Measurements from ENCODE around the gene ANKRD61. TPM values are rescaled to one million over a fixed set of nuclear protein-coding genes. Genes with fewer than 3 reads are reported as not detected.
"Not testable (repeated sequence)": the region's sequence is repeated elsewhere in the genome, so short reads cannot be mapped to it uniquely, and the experiment has no call there.

ANKRD61 gene
- total RNA-seq, 1 donor from 2014 or later = not detected

DNA sequence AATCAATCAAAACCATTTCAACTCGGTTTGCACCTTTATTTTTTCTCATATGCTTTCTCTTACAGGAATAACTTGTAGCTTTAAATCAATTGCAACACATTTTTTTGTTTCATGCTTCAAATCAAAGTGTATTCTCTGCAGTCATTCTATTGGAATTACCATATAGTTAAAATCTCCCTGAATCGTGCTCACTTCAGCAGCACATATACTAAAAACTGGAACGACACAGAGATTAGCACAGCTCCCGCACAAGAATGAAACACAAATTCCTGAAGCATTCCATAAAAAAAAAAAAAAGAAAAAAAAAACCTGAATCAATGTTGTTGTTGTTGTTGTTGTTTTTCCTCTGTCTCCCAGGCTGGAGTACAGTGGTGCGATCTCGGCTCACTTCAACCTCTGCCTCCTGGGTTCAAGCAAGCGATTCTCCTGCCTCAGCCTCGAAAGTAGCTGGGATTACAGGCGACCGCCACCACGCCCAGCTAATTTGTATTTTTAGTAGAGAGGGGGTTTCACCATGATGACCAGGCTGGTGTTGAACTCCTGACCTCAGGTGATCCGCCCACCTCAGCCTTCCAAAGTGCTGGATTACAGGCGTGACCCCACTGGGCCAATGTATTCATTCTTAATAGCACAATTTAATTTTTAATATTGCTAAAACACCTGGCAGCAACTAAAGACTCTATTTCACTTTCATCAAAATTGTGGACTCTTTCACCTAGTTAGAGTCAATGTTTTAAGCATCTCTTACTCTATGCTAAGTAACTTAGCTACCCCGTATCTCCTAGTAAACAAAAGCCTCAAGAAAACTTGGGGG is 26.3 kb downstream of the ANKRD61 start:
- no peaks in the 10 kb centered on the region for H3K9me3 Mint-ChIP-seq (ENCODE audit: unreplicated experiment)
- H3K27ac Mint-ChIP-seq (ENCODE audit: unreplicated experiment) = peak overlapping the region; percentile 87
- peaks cover 13% of the 10 kb centered on the region for H3K36me3 Mint-ChIP-seq (ENCODE audit: unreplicated experiment)
- no peak for TF ChIP-seq CTCF (IDR thresholded peaks at IDR 0.05)
- DNase-seq (ENCODE audit: extremely low spot score, unreplicated experiment) = no peak
- peak overlapping the region; percentile 93 for H3K4me3 Mint-ChIP-seq (ENCODE audit: unreplicated experiment)
- H3K27me3 Mint-ChIP-seq (ENCODE audit: unreplicated experiment) = no peaks in the 10 kb centered on the region
- H3K4me1 Mint-ChIP-seq (ENCODE audit: unreplicated experiment) = peaks cover 25% of the 10 kb centered on the region

DNA sequence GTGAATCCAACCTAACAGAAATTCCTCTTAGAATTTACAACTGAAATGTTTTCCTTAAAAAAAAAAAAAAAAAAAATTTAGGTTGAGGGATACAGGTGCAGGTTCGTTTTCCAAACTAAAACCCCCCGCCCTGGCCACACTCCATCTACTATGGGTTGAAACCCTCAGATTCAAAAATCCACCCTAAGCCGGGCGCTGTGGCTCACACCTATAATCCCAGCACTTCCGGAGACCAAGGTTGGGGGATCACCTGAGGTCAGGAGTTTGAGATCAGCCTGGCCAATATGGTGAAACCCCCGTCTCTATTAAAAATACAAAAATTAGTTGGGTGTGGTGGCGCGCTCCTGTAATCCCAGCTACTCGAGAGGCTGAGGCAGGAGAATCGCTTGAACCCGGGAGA is 28.8 kb downstream of the ANKRD61 start:
- peak overlapping the region; percentile 97 for H3K27ac Mint-ChIP-seq (ENCODE audit: unreplicated experiment)
- not testable (repeated sequence) for DNase-seq (ENCODE audit: extremely low spot score, unreplicated experiment); H3K27me3 Mint-ChIP-seq (ENCODE audit: unreplicated experiment); H3K36me3 Mint-ChIP-seq (ENCODE audit: unreplicated experiment); H3K9me3 Mint-ChIP-seq (ENCODE audit: unreplicated experiment)
- peaks cover 25% of the 10 kb centered on the region for H3K4me1 Mint-ChIP-seq (ENCODE audit: unreplicated experiment)
- H3K4me3 Mint-ChIP-seq (ENCODE audit: unreplicated experiment) = peak overlapping the region; percentile 93

- no peaks in the 10 kb centered on the region for H3K27me3 Mint-ChIP-seq (ENCODE audit: unreplicated experiment)
- no peak overlapping the region for H3K4me3 Mint-ChIP-seq (ENCODE audit: unreplicated experiment)
- H3K27ac Mint-ChIP-seq (ENCODE audit: unreplicated experiment) = no peak overlapping the region
- H3K9me3 Mint-ChIP-seq (ENCODE audit: unreplicated experiment) = no peaks in the 10 kb centered on the region
- DNase-seq (ENCODE audit: extremely low spot score, unreplicated experiment) = no peak
- H3K36me3 Mint-ChIP-seq (ENCODE audit: unreplicated experiment) = no peaks in the 10 kb centered on the region
- TF ChIP-seq CTCF (IDR thresholded peaks at IDR 0.05) = no peak
- no peaks in the 10 kb centered on the region for H3K4me1 Mint-ChIP-seq (ENCODE audit: unreplicated experiment)
Observed at GRCh38 chr7:6071406-6071805, 40.2 kb downstream of the ANKRD61 start.

- DNase-seq (ENCODE audit: extremely low spot score, unreplicated experiment) = no peak
- TF ChIP-seq CTCF (IDR thresholded peaks at IDR 0.05) = no peak
- H3K4me1 Mint-ChIP-seq (ENCODE audit: unreplicated experiment) = peaks cover 7% of the 10 kb centered on the region
- no peaks in the 10 kb centered on the region for H3K27me3 Mint-ChIP-seq (ENCODE audit: unreplicated experiment)
- no peaks in the 10 kb centered on the region for H3K36me3 Mint-ChIP-seq (ENCODE audit: unreplicated experiment)
- no peak overlapping the region for H3K27ac Mint-ChIP-seq (ENCODE audit: unreplicated experiment)
- no peak overlapping the region for H3K4me3 Mint-ChIP-seq (ENCODE audit: unreplicated experiment)
- H3K9me3 Mint-ChIP-seq (ENCODE audit: unreplicated experiment) = no peaks in the 10 kb centered on the region
Observed at GRCh38 chr7:6074612-6075380, 43.6 kb downstream of the ANKRD61 start.

DNA sequence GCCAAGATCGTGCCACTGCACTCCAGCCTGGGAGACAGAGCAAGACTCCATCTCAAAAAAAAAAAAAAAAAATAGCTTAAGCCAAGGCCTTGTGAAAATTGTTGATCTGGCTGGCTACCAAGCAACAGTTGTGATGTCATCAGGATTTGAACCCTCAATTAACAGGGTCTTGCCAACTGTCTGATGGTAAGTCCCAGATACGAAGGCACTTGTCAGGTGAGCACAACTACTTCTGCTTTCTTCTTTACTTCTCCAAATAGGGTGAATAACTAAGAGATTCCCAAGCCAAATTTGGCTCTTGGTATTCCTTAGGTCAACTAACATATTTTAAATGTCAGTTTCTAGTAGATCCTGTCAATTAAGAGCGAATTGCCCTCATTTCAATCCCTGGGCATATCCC is 47.4 kb downstream of the ANKRD61 start:
- Mint-ChIP-seq H3K27me3 (ENCODE audit: unreplicated experiment) (no peaks in the 10 kb centered on the region), H3K36me3 (ENCODE audit: unreplicated experiment) (no peaks in the 10 kb centered on the region), H3K4me3 (ENCODE audit: unreplicated experiment) (no peak overlapping the region), H3K9me3 (ENCODE audit: unreplicated experiment) (no peaks in the 10 kb centered on the region), H3K4me1 (ENCODE audit: unreplicated experiment) (peaks cover 17% of the 10 kb centered on the region), H3K27ac (ENCODE audit: unreplicated experiment) (no peak overlapping the region)
- DNase-seq (ENCODE audit: extremely low spot score, unreplicated experiment) = no peak
- no peak for TF ChIP-seq CTCF (IDR thresholded peaks at IDR 0.05)

DNA sequence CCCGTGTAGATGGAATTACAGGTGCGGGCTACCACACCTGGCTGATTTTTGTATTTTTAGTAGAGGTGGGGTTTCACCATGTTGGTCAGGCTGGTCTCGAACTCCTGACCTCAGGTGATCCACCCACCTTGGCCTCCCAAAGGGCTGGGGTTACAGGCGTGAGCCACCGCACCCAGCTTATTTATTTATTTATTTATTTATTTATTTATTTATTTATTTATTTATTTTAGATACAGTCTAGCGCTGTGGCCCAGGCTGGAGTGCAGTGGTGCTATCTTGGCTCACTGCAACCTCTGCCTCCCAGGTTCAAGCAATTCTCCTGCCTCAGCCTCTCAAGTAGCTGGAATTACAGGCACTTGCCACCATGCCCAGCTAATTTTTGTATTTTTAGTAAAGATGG is 51.9 kb downstream of the ANKRD61 start:
- peaks cover 11% of the 10 kb centered on the region for H3K4me1 Mint-ChIP-seq (ENCODE audit: unreplicated experiment)
- not testable (repeated sequence) for H3K4me3 Mint-ChIP-seq (ENCODE audit: unreplicated experiment); H3K36me3 Mint-ChIP-seq (ENCODE audit: unreplicated experiment); H3K27me3 Mint-ChIP-seq (ENCODE audit: unreplicated experiment); H3K27ac Mint-ChIP-seq (ENCODE audit: unreplicated experiment); H3K9me3 Mint-ChIP-seq (ENCODE audit: unreplicated experiment); DNase-seq (ENCODE audit: extremely low spot score, unreplicated experiment)

All from osteocyte (in vitro differentiated cells).